SK-N-SH (cell line): Measurements from ENCODE around the gene SALL3. TPM values are rescaled to one million over a fixed set of nuclear protein-coding genes. Genes with fewer than 3 reads are reported as not detected.

Experiments used
- CTCF ChIA-PET: fragments of 300-600, 350-600 bp; formaldehyde crosslinking; extraction: SDS; loops from one replicate; lab custom pipeline; 2021; lab: Yijun Ruan, JAX
- POLR2A ChIA-PET: fragments of 350-600 bp; sonication (Branson Sonifier 250); formaldehyde crosslinking; extraction: SDS; loops from one replicate; lab custom pipeline; 2020; ENCODE audit warnings: antibody characterized with exemption, inconsistent platforms; lab: Yijun Ruan, JAX
- DNase-seq: peaks from one replicate; pipeline ENCODE4 v3.0.0; 2012
- H2AFZ ChIP-seq: fragments of 200-600 bp; sonication (generic); 2 replicates; pipeline ENCODE4 v1.8.1; 2016; ENCODE audit warnings: antibody characterized with exemption, mild to moderate bottlenecking, low read depth
- H3F3A ChIP-seq: fragments of 200-600 bp; sonication (generic); replicated peaks from 2 replicates; pipeline ENCODE3; 2016; ENCODE audit warnings: antibody characterized with exemption, mild to moderate bottlenecking; ENCODE audit not compliant: insufficient read depth
- H3K27ac ChIP-seq, 2 experiments: fragments of 200-500 bp in 1 of 2; fragments of 200-600 bp in 1 of 2; sonication (Bioruptor generic) in 1 of 2; sonication (generic), shearing (Covaris generic) in 1 of 2; 2 replicates each; pipeline versions ENCODE4 v1.5.1 to v1.6.1; 2014 to 2016; ENCODE audit warnings: low read depth in 2 of 2, inconsistent platforms in 1 of 2, low read length in 1 of 2, mild to moderate bottlenecking in 1 of 2, mixed read lengths in 1 of 2
- H3K27me3 ChIP-seq: fragments of 200-600 bp; sonication (generic), shearing (Covaris generic); 2 replicates; pipeline ENCODE4 v1.6.1; 2016; ENCODE audit warnings: mixed run types; ENCODE audit not compliant: insufficient read depth
- H3K36me3 ChIP-seq, 2 experiments: fragments of 200-500 bp in 1 of 2; fragments of 200-600 bp in 1 of 2; sonication (Bioruptor generic) in 1 of 2; sonication (generic) in 1 of 2; replicated peaks in 1 of 2; 2 replicates each; pipeline versions ENCODE3 to v1.5.1; 2014 to 2016; ENCODE audit warnings: low read length in 1 of 2, mild to moderate bottlenecking in 1 of 2; ENCODE audit not compliant: insufficient read depth in 2 of 2, control insufficient read depth in 1 of 2
- H3K4me1 ChIP-seq, 2 experiments: fragments of 200-500 bp in 1 of 2; fragments of 200-600 bp in 1 of 2; sonication (Bioruptor generic) in 1 of 2; sonication (generic), shearing (Covaris generic) in 1 of 2; 2 replicates each; pipeline versions ENCODE4 v1.5.1 to v1.6.1; 2014 to 2016; ENCODE audit warnings: low read depth in 1 of 2, low read length in 1 of 2, mixed run types in 1 of 2; ENCODE audit not compliant: insufficient read depth in 2 of 2, control insufficient read depth in 1 of 2
- H3K4me2 ChIP-seq: fragments of 200-600 bp; sonication (generic), shearing (Covaris generic); 2 replicates; pipeline ENCODE4 v1.6.1; 2017; ENCODE audit warnings: mixed run types
- H3K4me3 ChIP-seq, 2 experiments: fragments of 200-500 bp in 1 of 2; fragments of 200-600 bp in 1 of 2; sonication (Bioruptor generic) in 1 of 2; sonication (generic), shearing (Covaris generic) in 1 of 2; 2 replicates each; pipeline versions ENCODE4 v1.5.1 to v1.8.1; 2014 to 2016; ENCODE audit warnings: low read depth in 2 of 2, inconsistent platforms in 1 of 2, low read length in 1 of 2, mild to moderate bottlenecking in 1 of 2, mixed read lengths in 1 of 2, moderate library complexity in 1 of 2
- H3K79me2 ChIP-seq: fragments of 200-600 bp; sonication (generic); 2 replicates; pipeline ENCODE4 v1.8.1; 2017; ENCODE audit warnings: mild to moderate bottlenecking; ENCODE audit not compliant: insufficient read depth
- H3K9ac ChIP-seq: fragments of 200-600 bp; sonication (generic); 2 replicates; pipeline ENCODE4 v1.6.1; 2017; ENCODE audit warnings: mixed run types
- H3K9me2 ChIP-seq: fragments of 200-600 bp; sonication (generic); 2 replicates; pipeline ENCODE4 v1.6.1; 2017; ENCODE audit warnings: mixed run types
- H3K9me3 ChIP-seq: fragments of 200-600 bp; sonication (generic); 2 replicates; pipeline ENCODE4 v1.6.1; 2017; ENCODE audit warnings: mixed run types, mild to moderate bottlenecking, moderate library complexity
- H4K20me1 ChIP-seq: fragments of 200-600 bp; sonication (generic); 2 replicates; pipeline ENCODE4 v1.6.1; 2017; ENCODE audit warnings: mild to moderate bottlenecking, mixed run types; ENCODE audit not compliant: insufficient read depth
- CHD2 ChIP-seq: fragments of 150-350 bp; IDR thresholded peaks from 2 replicates; pipeline ENCODE4 v1.6.1; 2018; ENCODE audit warnings: low read length; ENCODE audit not compliant: partially characterized antibody
- CTCF ChIP-seq: fragments of 200-600 bp; sonication (generic); IDR thresholded peaks from 2 replicates; pipeline ENCODE4 v1.6.1; 2017; ENCODE audit warnings: antibody characterized with exemption, mild to moderate bottlenecking, moderate library complexity
- FOXJ3 ChIP-seq: sonication (generic); formaldehyde crosslinking; IDR thresholded peaks from 2 replicates; pipeline ENCODE4 v1.5.1; 2020; ENCODE audit warnings: mild to moderate bottlenecking, missing genetic modification reagents
- GABPA ChIP-seq: IDR thresholded peaks from 2 replicates; pipeline ENCODE4 v1.4.0; 2012; ENCODE audit warnings: low read depth, mild to moderate bottlenecking
- GATA2 ChIP-seq: sonication (generic); formaldehyde crosslinking; IDR thresholded peaks from 2 replicates; pipeline ENCODE4 v1.5.0; 2020; ENCODE audit warnings: mild to moderate bottlenecking, missing genetic modification reagents
- IRF3 ChIP-seq: fragments of 150-350 bp; IDR thresholded peaks from 2 replicates; pipeline ENCODE4 v1.6.1; 2016; ENCODE audit warnings: mild to moderate bottlenecking, low read depth, low read length
- JUND ChIP-seq: IDR thresholded peaks from 2 replicates; pipeline ENCODE4 v1.4.0; 2012
- MAX ChIP-seq: IDR thresholded peaks from 2 replicates; pipeline ENCODE4 v1.4.0; 2012; ENCODE audit warnings: low read depth
- MXI1 ChIP-seq: IDR thresholded peaks from 2 replicates; pipeline ENCODE4 v1.6.1; 2012; ENCODE audit warnings: mild to moderate bottlenecking, low read depth, low read length, improper control_type of control experiment
- NFIC ChIP-seq: IDR thresholded peaks from 2 replicates; pipeline ENCODE4 v1.4.0; 2012; ENCODE audit warnings: borderline replicate concordance
- NRF1 ChIP-seq: IDR thresholded peaks from 2 replicates; pipeline ENCODE4 v1.6.1; 2012; ENCODE audit warnings: low read depth, mild to moderate bottlenecking, low read length
- POLR2AphosphoS5 ChIP-seq: IDR thresholded peaks from 2 replicates; pipeline ENCODE4 v1.6.1; 2012; ENCODE audit warnings: low read depth, low read length
- REST ChIP-seq: IDR thresholded peaks from 2 replicates; pipeline ENCODE4 v1.6.1; 2012; ENCODE audit warnings: mild to moderate bottlenecking, low read depth, low read length, moderate library complexity
- RFX5 ChIP-seq: IDR thresholded peaks from 2 replicates; pipeline ENCODE4 v1.6.1; 2012; ENCODE audit warnings: mild to moderate bottlenecking, improper control_type of control experiment, low read length
- SIN3A ChIP-seq: IDR thresholded peaks from 2 replicates; pipeline ENCODE4 v1.6.1; 2012; ENCODE audit warnings: low read depth, mild to moderate bottlenecking, low read length, moderate library complexity, borderline replicate concordance
- TAF1 ChIP-seq: IDR thresholded peaks from 2 replicates; pipeline ENCODE4 v1.6.1; 2012; ENCODE audit warnings: low read depth, mild to moderate bottlenecking, low read length, moderate library complexity, borderline replicate concordance
- TCF12 ChIP-seq: IDR thresholded peaks from 2 replicates; pipeline ENCODE4 v1.4.0; 2012
- TEAD4 ChIP-seq: IDR thresholded peaks from 2 replicates; pipeline ENCODE4 v1.4.0; 2012; ENCODE audit warnings: mild to moderate bottlenecking, borderline replicate concordance; ENCODE audit not compliant: insufficient read depth
- USF1 ChIP-seq: IDR thresholded peaks from 2 replicates; pipeline ENCODE4 v1.4.0; 2012; ENCODE audit warnings: low read depth, borderline replicate concordance
- WGBS: methylation state at CpG from one replicate; pipeline ENCODE4 v1.1.6; 2017; ENCODE audit warnings: low lambda C conversion rate; 5-methylcytosine and 5-hydroxymethylcytosine counted together
- polyA plus RNA-seq, 3 experiments: library from polyadenylated mRNA; depleted of rRNA; stranded (reverse); fragments of >200 nt; gene quantifications; 2 replicates each; pipeline ENCODE4 v1.2.3, GENCODE V29; 2012

The SALL3 gene
- polyA plus RNA-seq, 1 of the 3 experiments (the other 2 are of a cell fraction): not detected

- no peak overlapping the region for H2AFZ ChIP-seq
- DNase-seq: no peak
- H4K20me1 ChIP-seq: no peaks in the 10 kb centered on the region
- no peaks in the 10 kb centered on the region for H3K9me2 ChIP-seq
- H3K4me1 ChIP-seq: no peaks in the 10 kb centered on the region
- 20% methylated on average over 17 of the region's 22 CpGs for WGBS
- no peak overlapping the region for H3K4me2 ChIP-seq
- no peaks in the 10 kb centered on the region for H3K9me3 ChIP-seq
- no peak for TF ChIP-seq TAF1
- no peak for TF ChIP-seq SIN3A
- TF ChIP-seq GATA2: no peak
- no peak for TF ChIP-seq CTCF
- TF ChIP-seq USF1: no peak
- no peak for TF ChIP-seq NFIC
- no peak for TF ChIP-seq IRF3
- TF ChIP-seq CHD2: no peak
- no peak for TF ChIP-seq MAX
- no peak for TF ChIP-seq FOXJ3 (CRISPR knock-in tag)
- TF ChIP-seq TEAD4: no peak
- TF ChIP-seq REST: no peak
- TF ChIP-seq TCF12: no peak
- no peak for TF ChIP-seq GABPA
- no peak for TF ChIP-seq MXI1
- no peak for TF ChIP-seq JUND
- TF ChIP-seq NRF1: no peak
- no peak for TF ChIP-seq RFX5
- TF ChIP-seq POLR2AphosphoS5: no peak
- TF ChIP-seq, all 33 proteins: peak for 0
- POLR2A ChIA-PET: no interaction called here
- H3K27ac ChIP-seq: no peak overlapping the region
- no peak overlapping the region for H3K9ac ChIP-seq
- H3F3A ChIP-seq: no peaks in the 10 kb centered on the region
- H3K4me3 ChIP-seq: no peak overlapping the region
- H3K27me3 ChIP-seq: peaks cover 56% of the 10 kb centered on the region
- CTCF ChIA-PET: no interaction called here
- H3K79me2 ChIP-seq: no peaks in the 10 kb centered on the region
- H3K36me3 ChIP-seq: no peaks in the 10 kb centered on the region
These were observed 16.2 kb downstream of the SALL3 start for GRCh38 chr18:78995740-78996395.
